NCI-H345 (cell line): ENCODE results near the gene OSM.
A peak's percentile ranks its signal among the peaks of the same experiment; 100 is the strongest.
"Not testable (repeated sequence)": the region's sequence is repeated elsewhere in the genome, so short reads cannot be mapped to it uniquely, and the experiment has no call there.

Experiments used
- DNase-seq: peaks from one replicate; lab custom pipeline; 2025; lab: John Stamatoyannopoulos, UW

OSM gene

GRCh38 chr22:30226192-30226832, 40.3 kb downstream of the OSM start:
- no peak for DNase-seq

GRCh38 chr22:30225220-30225927, 41.3 kb downstream of the OSM start:
- no peak for DNase-seq

- DNase-seq = no peak
Observed at GRCh38 chr22:30224161-30224857, 42.3 kb downstream of the OSM start.

GRCh38 chr22:30223303-30223702, 43.3 kb downstream of the OSM start:
- DNase-seq = no peak

- no peak for DNase-seq
Observed at GRCh38 chr22:30222321-30222720, 44.3 kb downstream of the OSM start.

GRCh38 chr22:30221121-30221992, 45.3 kb downstream of the OSM start:
- no peak for DNase-seq

GRCh38 chr22:30220338-30221012, 46.2 kb downstream of the OSM start:
- no peak for DNase-seq

GRCh38 chr22:30219668-30220278, 46.9 kb downstream of the OSM start:
- no peak for DNase-seq

GRCh38 chr22:30219049-30219654, 47.5 kb downstream of the OSM start:
- no peak for DNase-seq

GRCh38 chr22:30217698-30218560, 48.7 kb downstream of the OSM start:
- DNase-seq = no peak

- DNase-seq = no peak
Observed at GRCh38 chr22:30216710-30217109, 49.9 kb downstream of the OSM start.

- DNase-seq = not testable (repeated sequence)
Observed at GRCh38 chr22:30216272-30216671, 50.4 kb downstream of the OSM start.

GRCh38 chr22:30214703-30215407, 51.8 kb downstream of the OSM start:
- DNase-seq = peak; percentile 49

GRCh38 chr22:30212996-30213441, 53.6 kb downstream of the OSM start:
- DNase-seq = no peak
